ENCODE results near the gene DPF1.

- TF ChIP-seq CTCF (IDR thresholded peaks at IDR 0.05) (peak in 1 of 7 experiments; percentile 18), POLR2A (IDR thresholded peaks at IDR 0.05) (peak; percentile 97 to 99 (median 98))
Measured at GRCh38 chr19:38264486-38265212, 40.6 kb upstream of the DPF1 start, which contains the start of gene SPINT2.

Measured in body of pancreas (tissue), 4 donors.